OCI-LY3 (cell line): ENCODE data around the gene IGSF3.

Experiments
- H2AFZ ChIP-seq: fragments of 200-600, 300-600 bp; shearing (Covaris generic); 2 replicates; pipeline ENCODE4 v1.6.0; 2014; ENCODE audit warnings: antibody characterized with exemption, low read depth, low read length
- H3K27ac ChIP-seq: fragments of 200-600, 300-600 bp; sonication (generic); 2 replicates; pipeline ENCODE4 v1.5.1; 2014; ENCODE audit warnings: mild to moderate bottlenecking, low read length, moderate library complexity, mixed read lengths
- H3K27me3 ChIP-seq: fragments of 200-600, 300-600 bp; sonication (generic); 2 replicates; pipeline ENCODE4 v1.6.1; 2014; ENCODE audit warnings: low read depth, low read length, mixed read lengths
- H3K36me3 ChIP-seq: fragments of 200-600, 300-600 bp; sonication (generic); replicated peaks from 2 replicates; pipeline ENCODE3; 2014; ENCODE audit warnings: low read depth, low read length, mixed read lengths
- H3K4me1 ChIP-seq: fragments of 300-600, 200-600 bp; sonication (generic); 2 replicates; pipeline ENCODE4 v1.6.1; 2014; ENCODE audit warnings: low read length, mixed read lengths
- H3K4me2 ChIP-seq: fragments of 200-600, 300-600 bp; sonication (generic); 2 replicates; pipeline ENCODE4 v1.6.1; 2014; ENCODE audit warnings: low read length, mixed read lengths
- H3K4me3 ChIP-seq: fragments of 300-600, 200-600 bp; sonication (generic); 2 replicates; pipeline ENCODE4 v1.5.1; 2014; ENCODE audit warnings: antibody characterized with exemption, mild to moderate bottlenecking, low read length, moderate library complexity
- H3K79me2 ChIP-seq: fragments of 300-600, 200-600 bp; shearing (Covaris generic); 2 replicates; pipeline ENCODE4 v1.6.1; 2014; ENCODE audit warnings: mild to moderate bottlenecking, low read length, mixed read lengths
- H3K9ac ChIP-seq: fragments of 300-600, 200-600 bp; shearing (Covaris generic); 2 replicates; pipeline ENCODE4 v1.6.0; 2014; ENCODE audit warnings: mild to moderate bottlenecking, low read length, moderate library complexity
- H3K9me3 ChIP-seq: fragments of 200-600, 300-600 bp; shearing (Covaris generic); 2 replicates; pipeline ENCODE4 v1.6.1; 2014; ENCODE audit warnings: low read length, mixed read lengths; ENCODE audit not compliant: insufficient read depth
- H4K20me1 ChIP-seq: fragments of 200-600, 300-600 bp; sonication (generic); 2 replicates; pipeline ENCODE4 v1.6.1; 2016; ENCODE audit warnings: low read length, mixed read lengths; ENCODE audit not compliant: insufficient read depth
- CTCF ChIP-seq: fragments of 200-600, 300-600 bp; sonication (generic); IDR thresholded peaks from 2 replicates; pipeline ENCODE4 v1.5.1; 2014; ENCODE audit warnings: antibody characterized with exemption, low read length, low read depth
- EZH2phosphoT487 ChIP-seq: fragments of 200-600 bp; shearing (Covaris generic); IDR thresholded peaks from 2 replicates; pipeline ENCODE4 v1.6.1; 2018; ENCODE audit warnings: antibody characterized with exemption, mixed run types, low read depth

The IGSF3 gene

GRCh38 chr1:116686723-116687352, 19.3 kb upstream of the IGSF3 start:
- Histone ChIP-seq H4K20me1 (no peaks in the 10 kb centered on the region), H3K36me3 (no peaks in the 10 kb centered on the region), H3K27ac (no peak overlapping the region), H3K4me1 (no peaks in the 10 kb centered on the region), H3K4me3 (no peak overlapping the region), H3K9ac (no peak overlapping the region), H3K4me2 (no peak overlapping the region), H3K79me2 (no peaks in the 10 kb centered on the region), H3K9me3 (no peaks in the 10 kb centered on the region), H2AFZ (no peak overlapping the region), H3K27me3 (no peaks in the 10 kb centered on the region)
- TF ChIP-seq CTCF (no peak), EZH2phosphoT487 (no peak)

DNA sequence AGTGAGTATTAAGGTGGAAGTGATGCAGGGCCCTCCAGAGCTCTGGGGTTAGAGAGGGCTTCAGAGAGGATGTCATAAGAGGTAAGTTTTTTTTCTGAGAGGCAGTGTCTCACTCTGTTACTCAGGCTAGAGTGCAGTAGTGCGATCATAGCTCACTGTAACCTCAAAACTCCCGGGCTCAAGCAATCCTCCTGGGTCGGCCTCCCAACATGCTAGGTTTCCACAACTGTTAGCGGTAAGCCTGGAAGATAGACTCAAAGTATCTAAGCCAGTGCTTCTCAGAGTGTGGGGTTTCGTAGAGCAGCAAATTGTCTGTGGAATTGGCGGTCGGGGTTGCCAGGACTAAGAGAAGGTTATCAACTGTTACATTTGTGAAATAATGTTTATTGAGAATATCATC, 18.6 kb upstream of the IGSF3 start:
- H3K4me2 ChIP-seq, result no peak overlapping the region
- no peaks in the 10 kb centered on the region for H3K27me3 ChIP-seq
- H3K4me1 ChIP-seq, result no peaks in the 10 kb centered on the region
- H3K4me3 ChIP-seq, result no peak overlapping the region
- H4K20me1 ChIP-seq, result no peaks in the 10 kb centered on the region
- H3K9me3 ChIP-seq, result no peaks in the 10 kb centered on the region
- no peak for TF ChIP-seq EZH2phosphoT487
- TF ChIP-seq CTCF, result no peak
- H3K79me2 ChIP-seq, result no peaks in the 10 kb centered on the region
- no peaks in the 10 kb centered on the region for H3K36me3 ChIP-seq
- H3K9ac ChIP-seq, result no peak overlapping the region
- no peak overlapping the region for H2AFZ ChIP-seq
- H3K27ac ChIP-seq, result no peak overlapping the region

GRCh38 chr1:116684575-116684974, 17.0 kb upstream of the IGSF3 start:
- Histone ChIP-seq H3K4me2 (no peak overlapping the region), H3K27me3 (no peaks in the 10 kb centered on the region), H4K20me1 (no peaks in the 10 kb centered on the region), H2AFZ (no peak overlapping the region), H3K9ac (no peak overlapping the region), H3K79me2 (no peaks in the 10 kb centered on the region), H3K9me3 (no peaks in the 10 kb centered on the region), H3K27ac (no peak overlapping the region), H3K4me1 (no peaks in the 10 kb centered on the region), H3K36me3 (no peaks in the 10 kb centered on the region), H3K4me3 (no peak overlapping the region)
- no peak for TF ChIP-seq CTCF
- TF ChIP-seq EZH2phosphoT487, result no peak

DNA sequence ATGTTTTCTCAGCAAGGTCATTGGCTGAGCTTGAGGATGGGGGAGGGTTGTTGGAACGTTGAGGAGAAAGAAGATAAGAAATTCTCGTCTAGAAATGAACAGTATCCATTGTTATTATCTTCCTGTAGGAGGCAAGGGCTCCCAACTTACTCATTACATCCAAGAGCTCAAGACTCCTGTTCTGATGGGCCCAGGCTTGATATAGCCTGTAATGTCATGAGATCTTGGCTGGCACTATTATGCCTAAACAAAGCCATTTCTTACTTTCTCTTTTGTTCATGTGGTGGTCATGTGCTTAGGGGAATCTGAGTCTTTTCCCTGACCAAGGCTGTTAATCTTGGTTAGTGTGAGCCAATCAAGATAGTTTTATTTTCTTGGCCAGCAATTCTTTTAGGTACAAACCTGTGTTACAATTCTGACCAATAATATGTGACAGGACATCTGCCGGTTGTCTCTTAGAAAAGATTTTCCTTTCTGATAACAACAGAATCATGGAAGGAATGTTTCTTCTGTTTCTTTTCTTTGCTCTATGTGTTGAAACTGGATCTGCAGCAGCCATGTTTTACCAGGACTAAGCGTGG, 15.2 kb upstream of the IGSF3 start:
- H3K27ac ChIP-seq, result no peak overlapping the region
- no peak overlapping the region for H3K9ac ChIP-seq
- H3K9me3 ChIP-seq, result no peaks in the 10 kb centered on the region
- no peaks in the 10 kb centered on the region for H3K4me1 ChIP-seq
- TF ChIP-seq CTCF (no peak), EZH2phosphoT487 (no peak)
- H3K36me3 ChIP-seq, result no peaks in the 10 kb centered on the region
- no peak overlapping the region for H3K4me2 ChIP-seq
- H4K20me1 ChIP-seq, result no peaks in the 10 kb centered on the region
- H2AFZ ChIP-seq, result no peak overlapping the region; the same call in 1 of the 2 replicates
- no peaks in the 10 kb centered on the region for H3K79me2 ChIP-seq
- no peaks in the 10 kb centered on the region for H3K27me3 ChIP-seq
- no peak overlapping the region for H3K4me3 ChIP-seq
